ENCODE measurements around the gene ATXN3.
"Not testable (repeated sequence)": the region's sequence is repeated elsewhere in the genome, so short reads cannot be mapped to it uniquely, and the experiment has no call there.

Gene ATXN3

GRCh38 chr14:92058006-92058917, 48.1 kb downstream of the ATXN3 start:
- DNase-seq, result no peak

- no peak for DNase-seq
These were observed 56.6 kb downstream of the ATXN3 start for GRCh38 chr14:92049781-92050180.

GRCh38 chr14:92049221-92049620, 57.2 kb downstream of the ATXN3 start:
- not testable (repeated sequence) for DNase-seq

- DNase-seq, result not testable (repeated sequence)
These were observed 60.5 kb downstream of the ATXN3 start for GRCh38 chr14:92045904-92046303.

GRCh38 chr14:92041766-92042165, 64.6 kb downstream of the ATXN3 start:
- not testable (repeated sequence) for DNase-seq

- DNase-seq, result no peak
These were observed 65.2 kb downstream of the ATXN3 start for GRCh38 chr14:92041203-92041602.

- peak; percentile 11 for DNase-seq
These were observed 65.8 kb downstream of the ATXN3 start for GRCh38 chr14:92040431-92041051.

- peak; percentile 97 for DNase-seq
These were observed 66.5 kb downstream of the ATXN3 start, which contains the start of gene TRIP11 for GRCh38 chr14:92039719-92040430. Gene TRIP11, minus strand, starts transcription at chr14:92040059. Its CDS starts 374 bp downstream, at chr14:92039685.

GRCh38 chr14:92039063-92039718, 67.2 kb downstream of the ATXN3 start:
- peak; percentile 21 for DNase-seq

- DNase-seq, result no peak
These were observed 68.4 kb downstream of the ATXN3 start for GRCh38 chr14:92037989-92038388.

GRCh38 chr14:92035890-92036289, 70.5 kb downstream of the ATXN3 start:
- DNase-seq, result no peak

- DNase-seq, result no peak
These were observed 72.3 kb downstream of the ATXN3 start for GRCh38 chr14:92033906-92034687.

GRCh38 chr14:92033433-92033832, 72.9 kb downstream of the ATXN3 start:
- DNase-seq, result no peak

- peak; percentile 32 for DNase-seq
These were observed 79.7 kb downstream of the ATXN3 start for GRCh38 chr14:92026548-92027190.

GRCh38 chr14:92022036-92022435, 84.3 kb downstream of the ATXN3 start:
- no peak for DNase-seq

- DNase-seq, result no peak
These were observed 84.9 kb downstream of the ATXN3 start for GRCh38 chr14:92021523-92021922.

GRCh38 chr14:92014040-92014439, 92.3 kb downstream of the ATXN3 start:
- DNase-seq, result no peak

GRCh38 chr14:92012121-92012748, 94.1 kb downstream of the ATXN3 start:
- DNase-seq, result no peak

GRCh38 chr14:92010644-92011043, 95.7 kb downstream of the ATXN3 start:
- no peak for DNase-seq

- no peak for DNase-seq
These were observed 96.8 kb downstream of the ATXN3 start for GRCh38 chr14:92009604-92010003.

Data from activated CD4-positive, alpha-beta T cell treated with anti-CD3 and anti-CD28 coated beads for 48 hours (primary cell).